A673 (cell line): ENCODE results near the gene ERMN. TPM values are rescaled to one million over a fixed set of nuclear protein-coding genes. Genes with fewer than 3 reads are reported as not detected.

Experiments
- BruUV-seq: library from RNA; stranded (reverse); fragments of 400-500 nt; replicated peaks from 2 replicates; lab custom pipeline; 2021; lab: Mats Ljungman, UMichigan
- CTCF ChIA-PET: fragments of 300-600 bp; sonication (Branson Sonifier 250); formaldehyde crosslinking; loops from one replicate; lab custom pipeline; 2022; ENCODE audit warnings: antibody characterized with exemption; lab: Charles Lee
- POLR2A ChIA-PET: fragments of 300-600 bp; sonication (Branson Sonifier 250); formaldehyde crosslinking; loops from one replicate; lab custom pipeline; 2022; ENCODE audit warnings: antibody characterized with exemption; ENCODE audit not compliant: low non-redundant PET; lab: Charles Lee
- DNase-seq: peaks from one replicate; pipeline ENCODE4 v3.0.0-alpha.2; 2015; ENCODE audit warnings: low spot score
- H3K27ac ChIP-seq: fragments of 200-600 bp; sonication (generic); 2 replicates; pipeline ENCODE4 v1.5.1; 2016; ENCODE audit warnings: mixed run types, low read depth, mild to moderate bottlenecking, mixed read lengths, antibody characterized with exemption, low read length; ENCODE audit not compliant: poor library complexity, severe bottlenecking
- H3K27me3 ChIP-seq: fragments of 200-600 bp; sonication (generic); replicated peaks from 2 replicates; pipeline ENCODE4 v1.6.1; 2017; ENCODE audit warnings: mixed run types, low read depth, mild to moderate bottlenecking, mixed read lengths, antibody characterized with exemption, low read length; ENCODE audit not compliant: insufficient read depth, poor library complexity
- H3K36me3 ChIP-seq: fragments of 200-600 bp; sonication (generic); 2 replicates; pipeline ENCODE4 v1.6.1; 2016; ENCODE audit warnings: mixed run types, mild to moderate bottlenecking, mixed read lengths, antibody characterized with exemption, low read length; ENCODE audit not compliant: insufficient read depth, poor library complexity, severe bottlenecking
- H3K4me1 ChIP-seq: fragments of 200-600 bp; sonication (generic); 2 replicates; pipeline ENCODE4 v1.6.1; 2017; ENCODE audit warnings: mixed run types, mild to moderate bottlenecking, mixed read lengths, antibody characterized with exemption, low read length; ENCODE audit not compliant: insufficient read depth, poor library complexity, severe bottlenecking
- H3K4me3 ChIP-seq: fragments of 200-600 bp; sonication (generic); 2 replicates; pipeline ENCODE4 v1.5.1; 2016; ENCODE audit warnings: low read depth, mixed run types, mild to moderate bottlenecking, mixed read lengths, low read length; ENCODE audit not compliant: poor library complexity, severe bottlenecking
- H3K9me3 ChIP-seq: fragments of 200-600 bp; sonication (generic); 2 replicates; pipeline ENCODE4 v1.6.1; 2016; ENCODE audit warnings: mixed run types, low read depth, mild to moderate bottlenecking, mixed read lengths, antibody characterized with exemption, low read length; ENCODE audit not compliant: poor library complexity, severe bottlenecking
- CTCF ChIP-seq: fragments of 300-800, 200-600 bp; sonication (generic); conservative IDR thresholded peaks from 2 replicates; pipeline ENCODE4 v1.5.1; 2017; ENCODE audit warnings: low read depth, mild to moderate bottlenecking, antibody characterized with exemption, low read length, moderate library complexity, mixed read lengths
- EZH2 ChIP-seq: fragments of 200-600 bp; sonication (generic); IDR thresholded peaks from 2 replicates; pipeline ENCODE4 v1.6.1; 2017; ENCODE audit warnings: borderline replicate concordance, low read depth, mild to moderate bottlenecking, mixed read lengths, antibody characterized with exemption, low read length; ENCODE audit not compliant: poor library complexity, severe bottlenecking
- intact Hi-C: fragments of 100-400 bp; cut with micrococcal nuclease; formaldehyde crosslinking; loops from one replicate; pipeline ENCODE4 v1.10.0; 2022; ENCODE audit not compliant: unreplicated experiment
- total RNA-seq: library from RNA; stranded (reverse); gene quantifications from 2 replicates; pipeline ENCODE4 v1.2.3, GENCODE V29; 2021

ERMN gene
- total RNA-seq, 1 experiment from 2014 or later = not detected

GRCh38 chr2:157321466-157321865 lies 4.2 kb downstream of the ERMN start:
- TF ChIP-seq EZH2 (no peak), CTCF (no peak)
- DNase-seq = no peak
- Histone ChIP-seq H3K4me1 (no peaks in the 10 kb centered on the region), H3K4me3 (no peak overlapping the region), H3K36me3 (no peaks in the 10 kb centered on the region), H3K27me3 (peaks cover 39% of the 10 kb centered on the region), H3K9me3 (no peaks in the 10 kb centered on the region), H3K27ac (no peak overlapping the region)
- BruUV-seq = no TSS peak
- intact Hi-C loops = no loop called here
- POLR2A ChIA-PET = no interaction called here
- CTCF ChIA-PET = no interaction called here

DNA sequence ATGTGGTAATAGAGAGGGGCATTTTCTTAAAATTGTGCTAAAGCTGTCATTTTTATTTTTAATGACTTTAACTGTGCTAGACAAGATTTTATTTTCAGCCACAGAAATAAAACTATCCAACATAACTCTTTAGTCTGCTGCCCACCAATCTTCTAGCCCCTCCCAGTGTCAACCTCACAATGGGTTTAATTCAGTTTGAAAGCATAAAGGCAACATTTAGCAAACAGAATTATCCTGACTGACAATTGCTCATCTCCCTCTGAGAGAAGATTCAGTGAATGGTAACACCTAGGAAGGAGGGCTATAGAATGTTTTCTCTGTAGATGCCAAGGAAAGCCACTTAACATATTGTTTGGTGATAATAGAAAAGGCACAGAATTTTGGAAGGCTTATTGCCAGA lies 5.2 kb downstream of the ERMN start:
- no peak for DNase-seq
- H3K27me3 ChIP-seq = peaks cover 32% of the 10 kb centered on the region
- no peaks in the 10 kb centered on the region for H3K36me3 ChIP-seq
- no peaks in the 10 kb centered on the region for H3K4me1 ChIP-seq
- BruUV-seq = no TSS peak
- intact Hi-C loops = no loop called here
- H3K4me3 ChIP-seq = no peak overlapping the region
- H3K9me3 ChIP-seq = no peaks in the 10 kb centered on the region
- H3K27ac ChIP-seq = no peak overlapping the region
- TF ChIP-seq EZH2 (no peak), CTCF (no peak)
- POLR2A ChIA-PET = no interaction called here
- CTCF ChIA-PET = no interaction called here

DNA sequence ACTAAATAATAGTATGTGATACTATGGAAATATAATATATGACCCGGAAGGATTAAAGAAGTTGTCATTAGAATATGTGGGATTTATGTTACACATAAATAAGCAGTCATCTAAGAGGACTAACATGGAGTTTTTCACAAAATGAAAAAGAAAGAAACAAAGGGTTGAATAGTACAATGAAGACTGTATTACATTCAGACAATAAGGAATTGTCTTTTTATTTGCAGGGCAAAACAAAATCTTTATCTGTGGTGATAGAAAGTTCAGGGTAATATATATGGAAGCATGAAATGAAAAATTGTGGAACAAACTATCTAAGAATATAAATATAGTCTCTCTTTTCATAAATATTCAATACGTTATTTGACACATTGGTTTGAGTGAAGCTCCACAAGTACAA lies 5.8 kb downstream of the ERMN start:
- CTCF ChIA-PET = no interaction called here
- no peak for TF ChIP-seq EZH2
- TF ChIP-seq CTCF = no peak
- BruUV-seq = no TSS peak

More for the DNA sequence above, 5.8 kb downstream of the ERMN start:
- Histone ChIP-seq H3K4me1 (no peaks in the 10 kb centered on the region), H3K36me3 (no peaks in the 10 kb centered on the region), H3K27me3 (peaks cover 27% of the 10 kb centered on the region), H3K27ac (no peak overlapping the region), H3K9me3 (no peaks in the 10 kb centered on the region), H3K4me3 (no peak overlapping the region)
- POLR2A ChIA-PET = no interaction called here
- intact Hi-C loops = no loop called here
- no peak for DNase-seq
